DMS79 treated with DMSO at 0.1 percent for 48 hours (cell line): Measurements from ENCODE around the gene UGGT2.
A peak's percentile ranks its signal among the peaks of the same experiment; 100 is the strongest.
"Not testable (repeated sequence)": the region's sequence is repeated elsewhere in the genome, so short reads cannot be mapped to it uniquely, and the experiment has no call there.

ENCODE experiments used
- DNase-seq: peaks from one replicate; lab custom pipeline; 2025; lab: John Stamatoyannopoulos, UW

Gene UGGT2

GRCh38 chr13:96051946-96052345 is 1.3 kb downstream of the UGGT2 start:
- DNase-seq = not testable (repeated sequence)

DNA sequence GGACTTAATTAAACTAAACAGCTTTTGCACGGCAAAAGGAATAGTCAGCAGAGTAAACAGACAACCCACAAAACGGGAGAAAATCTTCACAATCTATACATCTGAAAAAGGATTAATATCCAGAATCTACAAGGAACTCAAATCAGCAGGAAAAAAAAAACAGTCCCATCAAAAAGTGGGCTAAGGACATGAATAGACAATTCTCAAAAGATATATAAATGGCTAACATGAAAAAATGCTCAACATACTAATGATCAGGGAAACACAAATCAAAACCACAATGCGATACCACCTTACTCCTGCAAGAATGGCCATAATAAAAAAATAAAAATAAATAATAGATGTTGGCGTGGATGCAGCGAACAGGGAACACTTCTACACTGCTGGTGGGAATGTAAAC is 1.7 kb downstream of the UGGT2 start:
- not testable (repeated sequence) for DNase-seq

DNA sequence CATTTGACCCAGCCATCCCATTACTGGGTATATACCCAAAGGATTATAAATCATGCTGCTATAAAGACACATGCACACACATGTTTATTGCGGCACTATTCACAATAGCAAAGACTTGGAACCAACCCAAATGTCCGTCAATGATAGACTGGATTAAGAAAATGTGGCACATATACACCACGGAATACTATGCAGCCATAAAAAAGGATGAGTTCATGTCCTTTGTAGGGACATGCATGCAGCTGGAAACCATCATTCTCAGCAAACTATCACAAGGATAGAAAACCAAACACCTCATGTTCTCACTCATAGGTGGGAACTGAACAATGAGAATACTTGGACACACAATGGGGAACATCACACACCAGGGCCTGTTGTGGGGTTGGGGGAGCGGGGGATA is 2.2 kb downstream of the UGGT2 start:
- DNase-seq = not testable (repeated sequence)

DNA sequence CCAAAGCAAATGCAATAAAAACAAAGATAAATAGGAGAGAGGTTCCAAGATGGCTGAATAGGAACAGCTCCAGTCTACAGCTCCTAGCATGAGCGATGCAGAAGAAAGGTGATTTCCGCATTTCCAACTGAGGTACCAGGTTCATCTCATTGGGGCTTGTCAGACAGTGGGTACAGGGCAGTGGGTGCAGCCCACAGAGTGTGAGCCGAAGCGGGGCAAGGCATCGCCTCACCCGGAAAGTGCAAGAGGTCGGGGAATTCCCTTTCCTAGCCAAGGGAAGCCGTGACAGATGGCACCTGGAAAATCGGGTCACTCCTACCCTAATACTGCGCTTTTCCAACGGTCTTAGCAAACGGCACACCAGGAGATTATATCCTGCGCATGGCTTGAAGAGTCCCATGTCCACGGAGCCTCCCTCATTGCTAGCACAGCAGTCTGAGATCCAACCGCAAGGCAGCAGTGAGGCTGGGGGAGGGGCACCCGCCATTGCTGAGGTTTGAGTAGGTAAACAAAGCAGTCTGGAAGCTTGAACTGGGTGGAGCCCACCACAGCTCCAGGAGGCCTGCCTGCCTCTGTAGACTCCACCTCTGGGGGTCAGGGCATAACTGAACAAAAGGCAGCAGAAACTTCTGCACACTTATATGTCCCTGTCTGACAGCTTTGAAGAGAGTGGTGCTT is 6.6 kb downstream of the UGGT2 start:
- DNase-seq = not testable (repeated sequence)

DNA sequence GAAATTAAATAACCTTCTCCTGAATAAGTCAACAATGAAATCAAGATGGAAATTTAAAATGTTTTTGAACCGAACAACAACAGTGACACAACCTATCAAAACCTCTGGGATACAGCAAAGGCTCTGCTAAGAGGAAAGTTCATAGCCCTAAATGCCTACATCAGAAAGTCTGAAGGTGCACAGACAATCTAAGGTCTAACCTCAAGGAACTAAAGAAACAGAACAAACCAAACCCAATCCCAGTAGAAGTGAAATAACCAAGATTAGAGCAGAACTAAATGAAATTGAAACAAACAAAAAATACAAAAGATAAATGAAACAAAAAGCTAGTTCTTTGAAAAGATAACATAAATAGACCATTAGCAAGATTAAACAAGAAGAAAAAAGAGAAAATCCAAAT is 9.0 kb downstream of the UGGT2 start:
- no peak for DNase-seq

DNA sequence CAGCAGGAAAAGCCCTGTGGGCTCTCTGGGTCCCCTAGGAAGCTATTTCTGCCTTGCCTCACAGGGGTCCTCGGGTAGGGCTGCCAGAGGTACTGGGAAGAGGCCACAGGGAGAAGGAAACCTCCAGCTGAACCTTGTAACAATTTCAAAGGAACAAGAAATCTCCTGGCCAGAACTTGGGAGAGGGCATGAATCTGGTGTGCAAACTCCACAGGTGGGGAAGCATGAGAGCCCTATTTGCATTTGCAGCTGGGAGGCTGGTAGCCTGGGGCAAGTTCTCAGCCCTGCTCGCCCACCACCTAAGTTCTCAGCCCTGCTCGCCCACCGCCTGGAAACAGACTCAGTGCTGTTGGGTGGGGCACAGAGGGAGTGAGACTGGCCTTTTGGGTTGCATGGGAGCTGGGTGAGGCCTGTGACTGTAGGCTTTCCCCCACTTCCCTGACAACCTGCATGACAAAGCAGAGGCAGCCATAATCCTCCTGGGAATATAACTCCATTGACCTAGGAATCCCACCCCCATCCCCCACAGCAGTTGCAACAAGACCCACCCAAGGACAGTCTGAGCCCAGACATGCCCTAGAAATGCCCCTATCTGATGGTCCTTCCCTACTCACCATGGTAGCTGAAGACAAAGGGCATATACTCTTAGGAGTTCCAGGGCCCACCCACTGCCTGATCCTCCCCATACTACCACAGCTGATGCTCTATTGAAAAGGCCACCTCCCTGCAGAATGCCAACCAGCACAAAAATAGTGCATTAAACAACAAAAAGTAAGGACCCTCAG is 11.7 kb downstream of the UGGT2 start:
- DNase-seq = no peak

DNA sequence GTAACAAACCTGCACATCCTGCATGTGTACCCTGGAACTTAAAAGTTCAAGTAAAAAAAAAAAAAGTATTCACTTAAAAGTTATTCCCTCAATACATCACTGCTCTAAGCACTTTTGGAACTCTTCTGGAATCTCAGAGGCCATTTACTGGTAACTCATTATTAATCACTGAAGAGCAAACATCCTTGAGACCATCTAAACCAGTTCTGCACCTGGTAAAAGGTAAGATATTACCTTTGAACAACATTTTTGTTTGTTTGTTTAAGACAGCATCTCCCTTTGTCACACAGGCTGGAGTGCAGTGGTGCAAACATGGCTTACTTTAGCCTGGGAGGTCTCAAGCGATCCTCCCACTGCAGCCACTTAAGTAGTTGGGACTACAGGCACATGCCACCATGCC is 16.7 kb downstream of the UGGT2 start:
- no peak for DNase-seq

GRCh38 chr13:96034662-96035061 is 18.5 kb downstream of the UGGT2 start:
- no peak for DNase-seq

DNA sequence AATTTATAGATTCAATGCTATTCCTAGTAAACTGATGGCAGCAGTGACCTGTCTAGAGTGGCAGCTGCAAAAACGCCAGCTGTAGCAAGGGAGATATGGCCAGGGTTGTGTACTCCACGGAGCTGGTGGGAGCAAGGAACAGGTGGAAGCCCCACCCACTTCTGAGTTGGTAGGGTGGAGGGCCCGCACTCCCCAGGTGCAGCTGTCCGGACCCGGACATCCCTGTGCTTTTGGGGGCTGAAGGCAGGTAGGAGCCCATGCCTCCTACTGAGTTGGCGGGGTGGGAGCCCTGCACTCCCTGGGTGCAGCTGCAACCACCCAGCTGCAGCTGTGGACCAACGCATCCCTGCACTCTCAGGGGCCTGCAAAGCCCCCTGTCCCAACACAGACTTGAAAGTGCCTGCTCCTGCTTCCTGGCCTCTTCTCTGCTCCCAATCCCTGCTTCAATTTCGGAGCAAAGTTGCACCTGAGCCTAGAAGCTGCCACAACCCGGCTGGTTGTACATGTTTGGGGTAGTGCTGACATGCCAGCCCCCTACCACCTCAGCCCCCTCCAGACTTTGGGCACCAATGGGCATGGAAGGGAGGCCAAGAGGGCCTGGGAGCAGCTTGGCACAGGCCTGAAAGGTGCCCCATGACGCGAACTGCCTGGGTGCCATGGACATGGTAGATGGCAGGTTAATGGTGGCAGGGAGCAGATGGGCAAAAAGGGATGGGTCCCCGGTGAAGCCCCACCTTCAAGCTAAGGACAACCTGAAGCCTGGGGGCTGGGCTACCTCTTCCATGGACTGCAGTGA is 19.8 kb downstream of the UGGT2 start:
- DNase-seq = no peak

GRCh38 chr13:96032717-96033116 is 20.5 kb downstream of the UGGT2 start:
- DNase-seq = no peak

GRCh38 chr13:96029002-96029401 is 24.2 kb downstream of the UGGT2 start:
- DNase-seq = no peak

- no peak for DNase-seq
Observed at GRCh38 chr13:96027496-96027895, 25.7 kb downstream of the UGGT2 start.

GRCh38 chr13:96025283-96025682 is 27.9 kb downstream of the UGGT2 start:
- no peak for DNase-seq

DNA sequence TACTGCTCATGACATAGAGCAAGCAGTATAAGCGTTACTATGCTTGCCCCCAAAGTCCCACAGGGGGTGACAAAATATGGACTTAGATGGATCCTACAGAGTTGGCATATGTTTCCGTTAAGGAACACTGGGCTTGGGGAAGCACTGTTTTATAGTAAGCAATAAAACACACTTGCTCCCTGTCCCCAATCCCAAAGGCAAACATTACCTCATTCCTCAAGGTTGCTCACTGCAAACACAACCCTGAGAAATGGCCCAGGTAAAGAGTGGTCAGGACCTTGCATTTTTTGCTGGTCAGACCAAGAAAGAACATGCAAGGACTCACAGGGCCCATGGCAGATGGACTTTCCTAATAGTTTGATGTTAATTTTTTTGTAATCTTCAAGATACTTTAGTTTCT is 32.3 kb downstream of the UGGT2 start:
- DNase-seq = no peak

- peak; percentile 31 for DNase-seq
Observed at GRCh38 chr13:96020155-96020575, 33.0 kb downstream of the UGGT2 start.

GRCh38 chr13:96018135-96018534 is 35.1 kb downstream of the UGGT2 start:
- no peak for DNase-seq

GRCh38 chr13:96011291-96011872 is 41.8 kb downstream of the UGGT2 start:
- DNase-seq = no peak

DNA sequence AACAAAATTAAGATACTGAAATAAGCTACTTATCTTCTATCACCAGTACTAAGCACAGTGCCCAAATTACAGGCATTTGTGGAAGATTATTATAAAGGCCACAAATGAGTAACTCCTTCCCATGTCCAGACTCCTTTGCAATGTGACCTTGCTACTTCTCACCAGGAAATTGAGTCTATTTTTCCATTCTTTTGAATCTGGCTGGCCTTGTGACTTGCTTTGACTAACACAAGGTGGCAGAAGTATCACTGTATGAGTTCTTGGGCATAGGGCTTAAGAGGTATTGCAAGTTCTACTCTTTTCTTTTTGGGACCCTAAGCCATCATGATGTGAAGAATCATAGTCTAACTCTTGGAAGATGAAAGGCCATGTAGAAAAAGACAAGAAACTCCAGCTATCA is 49.9 kb downstream of the UGGT2 start:
- DNase-seq = no peak

DNA sequence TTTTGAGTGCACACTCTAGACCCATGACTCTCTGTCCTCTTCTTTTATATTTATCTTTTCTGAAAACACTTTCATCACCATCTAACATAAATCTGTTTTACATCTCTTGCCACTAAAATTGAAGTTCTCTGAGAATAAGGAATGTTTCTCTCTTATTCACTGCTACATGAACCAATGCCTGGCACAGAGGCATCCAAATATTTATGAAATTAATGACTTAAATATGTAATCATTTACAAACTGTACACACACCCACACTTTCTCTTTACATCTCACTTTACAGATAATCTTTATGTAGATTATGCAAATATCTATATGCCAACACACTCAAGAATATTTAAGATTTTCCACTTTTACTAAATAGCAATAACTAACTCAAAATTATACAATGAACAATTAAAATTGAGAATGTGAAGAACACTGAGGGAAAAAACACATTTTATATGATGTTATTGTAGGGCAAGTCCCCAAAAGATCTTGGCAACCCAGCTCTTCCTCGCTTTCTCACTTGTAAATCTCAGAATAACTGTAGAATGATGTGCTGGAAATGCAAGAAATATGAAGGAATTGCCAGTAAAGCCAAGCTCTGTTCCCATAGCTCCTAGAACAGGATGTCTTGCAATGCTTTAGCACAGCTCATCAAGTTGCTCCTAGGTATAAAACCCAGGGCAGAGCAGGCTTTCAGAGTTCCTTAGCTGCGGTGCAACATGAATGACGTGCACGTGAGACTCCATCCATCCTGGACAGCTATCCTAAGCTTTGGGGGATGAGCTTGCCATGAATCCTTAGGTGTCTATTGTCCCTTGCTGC is 50.7 kb downstream of the UGGT2 start:
- no peak for DNase-seq

GRCh38 chr13:96000069-96000468 is 53.1 kb downstream of the UGGT2 start:
- no peak for DNase-seq

DNA sequence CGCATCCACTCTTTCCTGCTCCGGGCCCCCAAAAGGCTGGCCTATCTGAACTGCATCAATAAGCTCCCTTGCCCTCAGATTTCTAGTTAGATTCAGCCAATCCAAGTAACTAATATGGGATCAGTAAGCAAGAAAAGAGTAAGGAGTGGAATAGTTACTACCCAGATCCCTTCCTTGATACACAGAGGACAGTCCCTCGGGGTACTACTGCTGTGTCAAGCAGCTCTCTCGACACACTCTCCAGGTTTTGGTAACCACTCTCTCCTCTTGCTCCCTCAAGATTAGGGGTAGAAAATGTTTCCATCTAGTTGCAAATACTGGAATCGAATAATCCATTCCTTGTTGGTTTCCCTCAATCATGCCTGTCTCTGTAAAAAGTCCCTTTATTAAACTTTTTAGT is 65.4 kb downstream of the UGGT2 start:
- DNase-seq = no peak

GRCh38 chr13:95982144-95982543 is 71.1 kb downstream of the UGGT2 start:
- no peak for DNase-seq
